Panc1 (cell line): ENCODE data around the gene YRDC.

ENCODE experiments used
- CTCF ChIP-seq: fragments of 450-650 bp; IDR thresholded peaks from 2 replicates; pipeline ENCODE4 v1.5.1; 2017; ENCODE audit warnings: mild to moderate bottlenecking
- POLR2AphosphoS5 ChIP-seq: IDR thresholded peaks from 2 replicates; pipeline ENCODE4 v1.6.1; 2012; ENCODE audit warnings: mild to moderate bottlenecking, low read depth, low read length, moderate library complexity
- SIN3A ChIP-seq: IDR thresholded peaks from 2 replicates; pipeline ENCODE4 v1.6.1; 2012; ENCODE audit warnings: low read depth, mild to moderate bottlenecking, low read length, moderate library complexity, borderline replicate concordance; ENCODE audit not compliant: insufficient read depth
- TCF7L2 ChIP-seq: IDR thresholded peaks from 2 replicates; pipeline ENCODE4 v1.6.1; 2011; ENCODE audit warnings: mild to moderate bottlenecking, low read depth, low read length, inconsistent platforms
- TF ChIP-seq, protein P1 (sequence below), 2 experiments: IDR thresholded peaks; 2 replicates each; pipeline ENCODE4 v1.6.1; 2011 to 2012; ENCODE audit warnings: low read depth in 2 of 2, control low read depth in 1 of 2, low read length in 1 of 2, mild to moderate bottlenecking in 1 of 2, moderate library complexity in 1 of 2; ENCODE audit not compliant: insufficient read depth in 1 of 2

- TF ChIP-seq CTCF (no peak), POLR2AphosphoS5 (no peak), SIN3A (no peak), TCF7L2 (no peak)
- TF ChIP-seq, protein P1, sequence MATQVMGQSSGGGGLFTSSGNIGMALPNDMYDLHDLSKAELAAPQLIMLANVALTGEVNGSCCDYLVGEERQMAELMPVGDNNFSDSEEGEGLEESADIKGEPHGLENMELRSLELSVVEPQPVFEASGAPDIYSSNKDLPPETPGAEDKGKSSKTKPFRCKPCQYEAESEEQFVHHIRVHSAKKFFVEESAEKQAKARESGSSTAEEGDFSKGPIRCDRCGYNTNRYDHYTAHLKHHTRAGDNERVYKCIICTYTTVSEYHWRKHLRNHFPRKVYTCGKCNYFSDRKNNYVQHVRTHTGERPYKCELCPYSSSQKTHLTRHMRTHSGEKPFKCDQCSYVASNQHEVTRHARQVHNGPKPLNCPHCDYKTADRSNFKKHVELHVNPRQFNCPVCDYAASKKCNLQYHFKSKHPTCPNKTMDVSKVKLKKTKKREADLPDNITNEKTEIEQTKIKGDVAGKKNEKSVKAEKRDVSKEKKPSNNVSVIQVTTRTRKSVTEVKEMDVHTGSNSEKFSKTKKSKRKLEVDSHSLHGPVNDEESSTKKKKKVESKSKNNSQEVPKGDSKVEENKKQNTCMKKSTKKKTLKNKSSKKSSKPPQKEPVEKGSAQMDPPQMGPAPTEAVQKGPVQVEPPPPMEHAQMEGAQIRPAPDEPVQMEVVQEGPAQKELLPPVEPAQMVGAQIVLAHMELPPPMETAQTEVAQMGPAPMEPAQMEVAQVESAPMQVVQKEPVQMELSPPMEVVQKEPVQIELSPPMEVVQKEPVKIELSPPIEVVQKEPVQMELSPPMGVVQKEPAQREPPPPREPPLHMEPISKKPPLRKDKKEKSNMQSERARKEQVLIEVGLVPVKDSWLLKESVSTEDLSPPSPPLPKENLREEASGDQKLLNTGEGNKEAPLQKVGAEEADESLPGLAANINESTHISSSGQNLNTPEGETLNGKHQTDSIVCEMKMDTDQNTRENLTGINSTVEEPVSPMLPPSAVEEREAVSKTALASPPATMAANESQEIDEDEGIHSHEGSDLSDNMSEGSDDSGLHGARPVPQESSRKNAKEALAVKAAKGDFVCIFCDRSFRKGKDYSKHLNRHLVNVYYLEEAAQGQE (IDR thresholded peaks at IDR 0.05; ENCODE audit: insufficient read depth in 1 of 2, low read depth in 2 of 2, low read length in 1 of 2) = no peak
Observed at GRCh38 chr1:37825506-37825905, 17.5 kb upstream of the YRDC start.
